H1 (cell line): ENCODE data around the gene NUP210L. TPM values are rescaled to one million over a fixed set of nuclear protein-coding genes. Genes with fewer than 3 reads are reported as not detected.
"Not testable (repeated sequence)": the region's sequence is repeated elsewhere in the genome, so short reads cannot be mapped to it uniquely, and the experiment has no call there.

Source experiments
- CTCF ChIA-PET: fragments of 300-600 bp; sonication (Branson Sonifier 250); formaldehyde crosslinking; loops from one replicate; lab custom pipeline; 2021; ENCODE audit not compliant: partially characterized antibody; lab: Charles Lee
- POLR2A ChIA-PET: fragments of 300-600 bp; sonication (Branson Sonifier 250); formaldehyde crosslinking; loops from one replicate; lab custom pipeline; 2021; ENCODE audit warnings: inconsistent platforms; ENCODE audit not compliant: partially characterized antibody; lab: Charles Lee
- DNase-seq, 2 experiments: peaks; one replicate each; pipeline versions ENCODE4 v3.0.0 to v3.0.0-alpha.2; 2010 to 2022; ENCODE audit warnings: low spot score in 2 of 2, low read depth in 1 of 2, mixed read lengths in 1 of 2
- FAIRE-seq: peaks from 2 replicates; lab custom pipeline; 2011; peaks lifted over from hg19 to GRCh38; lab: Jason Lieb, UNC
- H2AFZ ChIP-seq: 2 replicates; pipeline ENCODE4 v1.8.1; 2012; ENCODE audit warnings: low read length, inconsistent platforms
- H2AK5ac ChIP-seq: 2 replicates; pipeline ENCODE4 v1.6.1; 2013; ENCODE audit warnings: low read depth, low read length
- H2BK120ac ChIP-seq: replicated peaks from 2 replicates; pipeline ENCODE3; 2013; ENCODE audit warnings: low read depth, low read length, inconsistent platforms
- H2BK12ac ChIP-seq: 2 replicates; pipeline ENCODE4 v1.6.1; 2013; ENCODE audit warnings: low read depth, low read length
- H2BK15ac ChIP-seq: 2 replicates; pipeline ENCODE4 v1.6.1; 2013; ENCODE audit warnings: low read length
- H2BK20ac ChIP-seq: 2 replicates; pipeline ENCODE4 v1.6.1; 2013; ENCODE audit warnings: low read length
- H2BK5ac ChIP-seq: 2 replicates; pipeline ENCODE4 v1.6.1; 2013; ENCODE audit warnings: low read depth, low read length
- H3K14ac ChIP-seq: 2 replicates; pipeline ENCODE4 v1.6.1; 2013; ENCODE audit warnings: inconsistent platforms; ENCODE audit not compliant: insufficient read length
- H3K18ac ChIP-seq: 2 replicates; pipeline ENCODE4 v1.6.1; 2013; ENCODE audit warnings: low read length; ENCODE audit errors: extremely low read depth
- H3K23ac ChIP-seq: 2 replicates; pipeline ENCODE4 v1.6.1; 2013; ENCODE audit warnings: inconsistent platforms; ENCODE audit not compliant: insufficient read length
- H3K23me2 ChIP-seq: 2 replicates; pipeline ENCODE4 v1.6.1; 2013; ENCODE audit warnings: low read depth, low read length
- H3K27ac ChIP-seq: 2 replicates; pipeline ENCODE4 v1.6.1; 2011; ENCODE audit warnings: low read depth, low read length, inconsistent platforms
- H3K27me3 ChIP-seq, 4 experiments: replicated peaks in 1 of 4; 1 replicate in 1 of 4; 2 replicates in 3 of 4; pipeline versions ENCODE4 v1.6.1 to v1.8.1; 2011 to 2013; ENCODE audit warnings: low read length in 3 of 4, mild to moderate bottlenecking in 3 of 4, inconsistent platforms in 2 of 4, mixed read lengths in 2 of 4, moderate library complexity in 1 of 4; ENCODE audit not compliant: control insufficient read depth in 3 of 4, insufficient read depth in 3 of 4; ENCODE audit errors: extremely low read depth in 1 of 4
- H3K36me3 ChIP-seq, 4 experiments: 2 replicates each; pipeline versions ENCODE4 v1.6.1 to v1.8.1; 2011 to 2013; ENCODE audit warnings: mild to moderate bottlenecking in 4 of 4, low read length in 3 of 4, moderate library complexity in 2 of 4, control low read depth in 1 of 4, inconsistent platforms in 1 of 4; ENCODE audit not compliant: insufficient read depth in 4 of 4, control insufficient read depth in 2 of 4
- H3K4ac ChIP-seq: replicated peaks from 2 replicates; pipeline ENCODE3; 2013; ENCODE audit warnings: low read length, low read depth, mixed read lengths, inconsistent platforms; ENCODE audit not compliant: insufficient read length
- H3K4me1 ChIP-seq, 4 experiments: replicated peaks in 1 of 4; 1 replicate in 1 of 4; 2 replicates in 3 of 4; pipeline versions ENCODE4 v1.6.1 to v1.8.1; 2011 to 2013; ENCODE audit warnings: low read length in 3 of 4, inconsistent platforms in 2 of 4, mixed read lengths in 1 of 4; ENCODE audit not compliant: insufficient read depth in 4 of 4, control insufficient read depth in 3 of 4
- H3K4me2 ChIP-seq, 2 experiments: 2 replicates each; pipeline versions ENCODE4 v1.6.1 to v1.8.1; 2011 to 2013; ENCODE audit warnings: low read depth in 2 of 2, low read length in 2 of 2, control low read depth in 1 of 2, inconsistent platforms in 1 of 2, mild to moderate bottlenecking in 1 of 2; ENCODE audit not compliant: insufficient read depth in 1 of 2
- H3K4me3 ChIP-seq, 4 experiments: fragments of 200-600, 300-600 bp in 1 of 4; sonication (generic), shearing (Covaris generic), sonication (Bioruptor Twin) in 1 of 4; 2 replicates each; pipeline versions ENCODE4 v1.5.1 to v1.8.1; 2011 to 2016; ENCODE audit warnings: low read length in 4 of 4, low read depth in 3 of 4, control low read depth in 2 of 4, inconsistent platforms in 2 of 4, mild to moderate bottlenecking in 2 of 4, mixed read lengths in 1 of 4, moderate library complexity in 1 of 4; ENCODE audit not compliant: insufficient read depth in 2 of 4; ENCODE audit errors: extremely low read depth in 1 of 4
- H3K56ac ChIP-seq: replicated peaks from 2 replicates; pipeline ENCODE3; 2013; ENCODE audit warnings: low read depth, mild to moderate bottlenecking, mixed read lengths, low read length, inconsistent platforms; ENCODE audit not compliant: insufficient read length
- H3K79me1 ChIP-seq: 2 replicates; pipeline ENCODE4 v1.6.1; 2013; ENCODE audit warnings: low read depth, low read length, control low read depth
- H3K79me2 ChIP-seq, 2 experiments: 2 replicates each; pipeline versions ENCODE4 v1.6.1 to v1.8.1; 2012 to 2013; ENCODE audit warnings: low read length in 2 of 2, mild to moderate bottlenecking in 2 of 2, inconsistent platforms in 1 of 2; ENCODE audit not compliant: insufficient read depth in 2 of 2, control insufficient read depth in 1 of 2
- H3K9ac ChIP-seq, 4 experiments: replicated peaks in 1 of 4; 1 replicate in 1 of 4; 2 replicates in 3 of 4; pipeline versions ENCODE4 v1.6.1 to v1.8.1; 2011 to 2013; ENCODE audit warnings: low read depth in 3 of 4, low read length in 3 of 4, control low read depth in 2 of 4, mild to moderate bottlenecking in 2 of 4, moderate library complexity in 2 of 4, inconsistent platforms in 1 of 4; ENCODE audit errors: extremely low read depth in 1 of 4
- H3K9me3 ChIP-seq, 2 experiments: 2 replicates each; pipeline versions ENCODE4 v1.6.1 to v1.8.1; 2012 to 2013; ENCODE audit warnings: mild to moderate bottlenecking in 2 of 2, moderate library complexity in 2 of 2, control low read depth in 1 of 2, inconsistent platforms in 1 of 2, low read depth in 1 of 2, low read length in 1 of 2, mixed read lengths in 1 of 2; ENCODE audit not compliant: insufficient read depth in 2 of 2
- H4K20me1 ChIP-seq, 2 experiments: replicated peaks in 1 of 2; 2 replicates each; pipeline versions ENCODE3 to v1.8.1; 2011 to 2013; ENCODE audit warnings: inconsistent platforms in 2 of 2, low read length in 2 of 2, mild to moderate bottlenecking in 1 of 2; ENCODE audit not compliant: insufficient read depth in 2 of 2, control insufficient read depth in 1 of 2
- H4K5ac ChIP-seq: 2 replicates; pipeline ENCODE4 v1.6.1; 2013; ENCODE audit warnings: low read length, low read depth, mixed read lengths, inconsistent platforms; ENCODE audit not compliant: insufficient read length
- H4K8ac ChIP-seq: 2 replicates; pipeline ENCODE4 v1.8.0; 2013; ENCODE audit warnings: mild to moderate bottlenecking, moderate library complexity, low read length, inconsistent platforms; ENCODE audit not compliant: insufficient read depth; ENCODE audit errors: extremely low read depth
- H4K91ac ChIP-seq: replicated peaks from 2 replicates; pipeline ENCODE3; 2013; ENCODE audit warnings: low read length, mixed read lengths, inconsistent platforms; ENCODE audit not compliant: insufficient read length
- WGBS, 2 experiments: shearing (Covaris generic) in 1 of 2; methylation state at CpG; one replicate each; pipeline versions ENCODE4 v1.1.6 to v1.1.7; 2013 to 2015; ENCODE audit warnings: low lambda C conversion rate in 2 of 2, mixed read lengths in 2 of 2, inconsistent platforms in 1 of 2, low coverage in 1 of 2, missing lambda C conversion rate in 1 of 2; ENCODE audit not compliant: insufficient replicate concordance in 2 of 2, insufficient coverage in 1 of 2, insufficient read length in 1 of 2; ENCODE audit errors: extremely low coverage in 1 of 2, missing lambda C conversion rate in 1 of 2; 5-methylcytosine and 5-hydroxymethylcytosine counted together
- polyA plus RNA-seq, 7 experiments: library from polyadenylated mRNA; depleted of rRNA in 3 of 7; stranded (reverse) in 5 of 7; unstranded in 2 of 7; fragments of >200 nt in 5 of 7; fragments of 200-250 nt in 2 of 7; gene quantifications; 1 replicate in 5 of 7; 2 replicates in 1 of 7; 4 replicates in 1 of 7; pipeline versions ENCODE4 v1.2.1 to v1.2.3, GENCODE V29; 2011 to 2013; ENCODE audit warnings: missing spikeins in 2 of 7, mixed read lengths in 2 of 7
- total RNA-seq: library from RNA; stranded (reverse); fragmentation: NEBNext Ultra II Directional; extraction: Animal tissue kit (Norgen Biotek cat#: 25700); gene quantifications from 2 replicates; pipeline ENCODE4 v1.2.1, GENCODE V29; 2021

Gene NUP210L
- total and polyA plus RNA-seq, 2 of the 8 experiments (the other 6 are each of a cell fraction or from before 2014, with no cell fraction given) = not detected

DNA sequence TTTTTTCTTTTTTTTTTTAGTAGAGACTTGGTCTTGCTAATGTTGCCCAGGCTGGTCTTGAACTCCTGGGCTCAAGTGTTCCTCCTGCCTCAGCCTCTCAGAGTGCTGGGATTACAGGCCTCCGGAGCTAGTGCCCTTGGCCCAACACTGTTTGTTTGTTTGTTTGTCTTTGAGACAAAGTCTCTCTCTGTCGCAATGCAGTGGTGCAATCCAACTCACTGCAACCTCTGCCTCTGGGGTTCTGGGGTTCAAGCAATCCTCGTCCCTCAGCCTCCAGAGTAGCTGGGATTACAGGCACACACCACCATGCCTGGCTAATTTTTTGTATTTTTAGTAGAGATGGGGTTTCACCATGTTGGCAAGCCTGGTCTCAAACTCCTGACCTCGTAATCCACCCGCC, 7.4 kb downstream of the NUP210L start:
- not testable (repeated sequence) for H3K79me1 ChIP-seq, H3K9me3 ChIP-seq, H2AFZ ChIP-seq, H4K20me1 ChIP-seq, H3K14ac ChIP-seq, H2BK15ac ChIP-seq, H3K4me2 ChIP-seq, H2BK20ac ChIP-seq, H3K27me3 ChIP-seq, H3K18ac ChIP-seq, H3K4ac ChIP-seq, H2AK5ac ChIP-seq, H2BK5ac ChIP-seq, H3K9ac ChIP-seq, H3K4me1 ChIP-seq, H3K36me3 ChIP-seq, DNase-seq, H2BK120ac ChIP-seq, H2BK12ac ChIP-seq, H3K23me2 ChIP-seq, H4K91ac ChIP-seq, H3K27ac ChIP-seq, H3K56ac ChIP-seq, H3K4me3 ChIP-seq, H3K23ac ChIP-seq, H4K8ac ChIP-seq, H4K5ac ChIP-seq, H3K79me2 ChIP-seq, FAIRE-seq
- CTCF ChIA-PET = interaction anchor here (3.5 kb wide), 1 partner anchor 15 kb away, joined by 14 read pairs; no protein-coding TSS in a partner anchor
- WGBS, 2 experiments = 87% methylated on average over 5 of the region's 5 CpGs; no CpG with 5 or more reads in 1 of the 2 experiments
- POLR2A ChIA-PET = interaction anchor here (0.6 kb wide), 1 partner anchor 28 kb away, joined by 3 read pairs; no protein-coding TSS in a partner anchor
